ENCODE data around the gene CHST11.
A peak's percentile ranks its signal among the peaks of the same experiment; 100 is the strongest.

GRCh38 chr12:104669851-104670337 is 213.1 kb downstream of the CHST11 start:
- TF ChIP-seq, protein P1, sequence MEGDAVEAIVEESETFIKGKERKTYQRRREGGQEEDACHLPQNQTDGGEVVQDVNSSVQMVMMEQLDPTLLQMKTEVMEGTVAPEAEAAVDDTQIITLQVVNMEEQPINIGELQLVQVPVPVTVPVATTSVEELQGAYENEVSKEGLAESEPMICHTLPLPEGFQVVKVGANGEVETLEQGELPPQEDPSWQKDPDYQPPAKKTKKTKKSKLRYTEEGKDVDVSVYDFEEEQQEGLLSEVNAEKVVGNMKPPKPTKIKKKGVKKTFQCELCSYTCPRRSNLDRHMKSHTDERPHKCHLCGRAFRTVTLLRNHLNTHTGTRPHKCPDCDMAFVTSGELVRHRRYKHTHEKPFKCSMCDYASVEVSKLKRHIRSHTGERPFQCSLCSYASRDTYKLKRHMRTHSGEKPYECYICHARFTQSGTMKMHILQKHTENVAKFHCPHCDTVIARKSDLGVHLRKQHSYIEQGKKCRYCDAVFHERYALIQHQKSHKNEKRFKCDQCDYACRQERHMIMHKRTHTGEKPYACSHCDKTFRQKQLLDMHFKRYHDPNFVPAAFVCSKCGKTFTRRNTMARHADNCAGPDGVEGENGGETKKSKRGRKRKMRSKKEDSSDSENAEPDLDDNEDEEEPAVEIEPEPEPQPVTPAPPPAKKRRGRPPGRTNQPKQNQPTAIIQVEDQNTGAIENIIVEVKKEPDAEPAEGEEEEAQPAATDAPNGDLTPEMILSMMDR (IDR thresholded peaks at IDR 0.05 in 8 of 11, conservative IDR thresholded peaks at IDR 0.05 in 3 of 11), result peak in 1 of 11 experiments; percentile 4
- TF ChIP-seq POLR2A (IDR thresholded peaks at IDR 0.05), result no peak

Data from spleen (tissue), 7 donors.